Measurements from ENCODE around the gene ZNF99. TPM values are rescaled to one million over a fixed set of nuclear protein-coding genes. Genes with fewer than 3 reads are reported as not detected.
A peak's percentile ranks its signal among the peaks of the same experiment; 100 is the strongest.
"Not testable (repeated sequence)": the region's sequence is repeated elsewhere in the genome, so short reads cannot be mapped to it uniquely, and the experiment has no call there.

ZNF99 gene
- 0.34 TPM for total RNA-seq

GRCh38 chr19:22783651-22784410, at the start of gene ZNF99:
Gene ZNF99, minus strand, starts transcription at chr19:22784151. Its CDS starts 135 bp downstream, at chr19:22784016.
- DNase-seq (ENCODE audit: low spot score) = peak; percentile 77

DNA sequence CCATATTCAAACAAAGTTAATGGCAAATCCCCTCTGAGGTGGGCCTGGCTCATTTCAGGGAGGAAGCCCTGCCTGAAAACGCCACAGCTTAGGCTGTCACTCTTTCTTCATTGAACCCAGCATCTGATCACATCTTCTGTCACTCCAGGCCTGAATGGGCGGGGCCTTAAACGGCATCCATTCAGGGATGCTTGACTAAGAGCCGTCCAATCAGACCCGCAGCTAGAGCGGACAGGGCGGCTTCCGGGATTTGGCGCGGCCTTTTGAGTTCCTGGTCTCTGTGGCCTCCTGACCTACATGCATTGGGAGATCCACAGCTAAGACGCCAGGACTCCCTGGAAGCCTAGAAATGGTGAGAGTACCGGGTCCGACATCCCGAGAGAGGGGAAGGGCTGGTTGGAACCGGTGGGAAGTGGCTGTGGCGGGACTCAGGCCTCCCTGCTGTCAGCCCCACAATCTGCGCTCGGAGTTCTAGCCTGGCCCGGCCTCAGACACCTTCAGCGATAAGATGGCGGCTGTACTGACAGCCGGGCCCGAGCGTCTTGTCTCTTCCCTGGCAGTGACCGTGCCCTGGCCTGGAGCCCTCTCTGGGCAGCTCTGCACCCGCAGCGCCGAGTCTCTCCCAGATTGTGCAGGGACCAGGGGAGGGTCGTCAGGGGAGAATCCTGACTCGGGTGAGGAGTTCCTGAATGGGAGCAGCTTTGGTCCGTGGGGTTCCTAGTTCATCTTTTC, 48.2 kb upstream of the ZNF99 start, which contains the start of gene ZNF723:
Gene ZNF723 (plus strand): TSS at position 261 of the 732 bp plus-strand sequence. CDS start 89 bp downstream, at position 350.
- no peak for DNase-seq (ENCODE audit: low spot score)

GRCh38 chr19:22831211-22831610, 47.3 kb upstream of the ZNF99 start:
- DNase-seq (ENCODE audit: low spot score) = no peak

DNA sequence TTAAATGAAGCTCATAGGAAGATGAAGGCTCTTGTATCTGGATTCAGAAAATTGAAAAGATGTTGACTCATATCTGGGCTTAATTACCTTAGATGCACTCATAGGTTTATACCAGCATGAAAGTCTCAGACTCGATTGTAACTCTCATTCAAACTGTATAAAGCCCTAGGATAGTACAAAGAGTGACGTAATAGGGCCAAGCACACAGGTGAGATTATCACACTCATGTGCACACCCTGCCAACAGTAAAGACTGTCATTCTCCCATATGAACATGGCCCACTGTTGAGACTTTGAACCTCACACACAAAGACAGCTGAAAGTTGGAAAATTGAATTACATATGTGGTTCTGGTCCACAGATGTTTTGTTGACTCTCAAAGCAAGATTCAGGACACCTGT, 30.2 kb upstream of the ZNF99 start:
- DNase-seq (ENCODE audit: low spot score) = no peak

GRCh38 chr19:22807061-22807835, 23.3 kb upstream of the ZNF99 start:
- DNase-seq (ENCODE audit: low spot score) = no peak

DNA sequence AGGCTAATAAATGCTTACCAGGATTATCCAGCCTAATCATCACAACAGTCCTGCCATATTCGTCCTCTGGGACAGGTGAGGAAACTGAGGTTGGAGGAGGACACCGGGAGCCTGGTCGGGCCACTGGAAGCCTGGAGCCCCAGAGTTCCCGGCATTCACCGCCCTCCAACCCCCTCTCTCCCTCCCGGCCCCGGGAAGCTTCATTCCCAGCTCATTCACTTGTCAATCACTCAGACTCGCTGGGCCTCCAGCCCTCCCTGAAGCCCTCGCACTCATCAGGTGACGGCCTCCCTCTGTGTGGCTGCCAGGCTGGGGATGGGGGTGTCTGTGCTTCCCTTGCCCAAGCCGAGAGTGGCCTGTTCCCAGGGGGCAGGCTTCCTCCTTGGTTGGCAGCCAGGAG, 22.5 kb upstream of the ZNF99 start:
- DNase-seq (ENCODE audit: low spot score) = no peak

DNA sequence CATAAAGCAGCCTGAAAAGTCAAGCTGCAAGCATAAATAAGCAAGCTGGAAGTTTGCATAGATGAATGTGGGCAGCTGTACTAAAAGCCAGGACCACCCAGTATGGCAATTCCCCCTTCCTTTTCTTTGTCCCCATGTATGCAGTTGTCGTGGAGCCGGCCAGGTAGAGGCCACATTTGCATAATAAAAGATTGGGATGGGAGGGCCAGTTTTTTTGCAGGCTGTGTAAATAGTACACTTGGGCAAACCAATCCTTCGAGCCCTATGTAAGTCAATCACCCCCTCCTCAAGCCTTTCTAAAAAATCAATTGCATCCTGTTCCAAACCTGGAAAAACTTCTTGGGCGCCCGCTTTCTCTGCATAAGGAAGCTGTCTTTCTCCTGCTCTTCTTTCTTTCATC, 13.1 kb upstream of the ZNF99 start:
- DNase-seq (ENCODE audit: low spot score) = no peak

GRCh38 chr19:22792863-22793262, 8.9 kb upstream of the ZNF99 start:
- DNase-seq (ENCODE audit: low spot score) = not testable (repeated sequence)

DNA sequence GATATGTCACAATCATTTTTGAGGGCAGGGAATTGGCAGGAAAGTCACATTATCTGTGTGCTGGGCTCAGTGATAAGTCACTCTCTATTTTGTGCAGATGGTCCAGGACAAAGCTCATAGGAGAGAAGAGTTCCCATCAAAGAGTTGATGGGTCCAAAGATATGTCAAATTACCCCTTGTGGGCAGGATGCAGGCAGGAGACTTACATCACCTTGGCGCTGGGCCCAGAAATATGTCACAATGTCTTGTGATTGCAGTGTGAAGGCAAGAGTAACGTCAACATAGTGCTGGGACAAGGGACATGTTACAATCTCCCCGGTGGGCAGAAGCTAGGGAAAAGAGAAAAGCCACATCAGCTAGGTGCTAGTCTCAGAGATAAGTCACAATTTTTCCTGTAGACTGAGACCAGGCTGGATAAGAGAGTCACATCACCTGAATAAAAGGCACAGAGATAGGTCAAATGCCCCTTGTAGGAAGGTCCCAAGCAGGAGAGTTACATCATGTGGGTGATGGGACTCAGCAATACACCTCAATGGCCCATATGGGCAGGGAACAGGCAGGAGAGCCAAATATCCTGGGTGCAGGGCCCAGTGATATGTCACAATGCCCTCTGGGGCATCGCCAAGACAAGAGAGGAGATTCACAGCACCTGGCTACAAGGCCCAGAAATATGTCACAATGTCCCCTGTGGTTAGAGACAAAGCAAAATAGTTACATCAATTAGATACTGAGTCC, 47.9 kb downstream of the ZNF99 start:
- no peak for DNase-seq (ENCODE audit: low spot score)

GRCh38 chr19:22733691-22734090, 50.3 kb downstream of the ZNF99 start:
- no peak for DNase-seq (ENCODE audit: low spot score)

DNA sequence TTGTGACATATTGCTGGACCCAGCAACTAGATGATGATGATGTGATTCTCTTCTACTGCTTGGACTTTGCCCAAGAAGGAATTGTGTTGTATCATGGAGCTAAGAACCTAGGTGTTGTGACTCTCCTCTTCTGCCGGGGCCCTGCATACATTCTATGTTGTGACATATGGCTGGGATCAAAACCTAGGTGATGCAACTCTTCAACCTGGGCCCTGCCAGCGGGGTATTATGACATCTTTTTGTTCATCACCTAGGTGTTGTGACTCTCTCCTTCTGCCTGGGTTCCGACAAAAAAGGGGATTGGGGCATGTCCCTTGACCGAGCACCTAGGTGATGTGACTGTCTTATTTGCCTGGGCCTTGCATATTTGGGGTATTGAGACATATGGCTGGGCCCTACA, 55.7 kb downstream of the ZNF99 start:
- DNase-seq (ENCODE audit: low spot score) = not testable (repeated sequence)

DNA sequence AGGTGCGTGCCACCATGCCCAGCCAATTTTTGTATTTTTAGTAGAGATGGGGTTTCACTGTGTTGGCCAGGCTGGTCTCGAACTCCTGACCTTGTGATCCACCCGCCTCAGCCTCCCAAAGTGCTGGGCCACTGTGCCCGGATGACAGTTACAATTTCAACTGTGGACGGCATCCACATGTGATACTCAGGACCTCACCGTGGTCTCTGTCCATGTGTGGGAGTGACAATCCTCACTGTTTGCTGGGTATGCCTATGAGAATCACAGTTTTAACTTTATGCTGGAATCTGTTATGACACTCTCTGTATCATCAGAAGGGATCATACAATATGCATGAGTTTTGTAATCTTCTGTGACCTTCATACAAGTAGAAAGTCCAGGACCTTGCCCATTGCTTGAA, 62.4 kb downstream of the ZNF99 start:
- not testable (repeated sequence) for DNase-seq (ENCODE audit: low spot score)

GRCh38 chr19:22708983-22709382, 75.0 kb downstream of the ZNF99 start:
- no peak for DNase-seq (ENCODE audit: low spot score)

GRCh38 chr19:22703096-22703495, 80.9 kb downstream of the ZNF99 start:
- DNase-seq (ENCODE audit: low spot score) = not testable (repeated sequence)

DNA sequence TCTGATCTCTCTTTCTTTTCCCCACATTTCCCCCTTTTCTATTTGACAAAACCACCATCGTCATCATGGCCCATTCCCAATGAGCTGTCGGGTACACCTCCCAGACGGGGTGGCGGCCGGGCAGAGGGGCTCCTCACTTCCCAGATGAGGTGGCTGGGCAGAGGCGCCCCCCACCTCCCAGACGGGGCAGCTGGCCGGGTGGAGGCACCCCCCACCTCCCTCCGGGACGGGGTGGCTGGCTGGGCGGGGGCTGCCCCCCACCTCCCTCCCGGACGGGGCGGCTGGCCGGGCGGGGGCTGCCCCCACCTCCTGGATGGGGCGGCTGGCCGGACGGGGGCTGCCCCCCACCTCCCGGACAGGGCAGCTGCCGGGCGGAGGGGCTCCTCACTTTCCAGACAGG, 81.3 kb downstream of the ZNF99 start:
- not testable (repeated sequence) for DNase-seq (ENCODE audit: low spot score)

Other genes starting within 250 kb of the ZNF99 start
- gene ZNF492, start 149.8 kb downstream of the ZNF99 start, total RNA-seq = 0.16 TPM
- not detected for gene ZNF723, start 48.1 kb upstream of the ZNF99 start, total RNA-seq
- 2.9 TPM for gene ZNF728, start 219.0 kb upstream of the ZNF99 start, total RNA-seq

Data from ureter (tissue), 1 donor.